ENCODE measurements around the gene LYSMD2.

The LYSMD2 gene

GRCh38 chr15:51718746-51719145 lies 18.7 kb downstream of the LYSMD2 start:
- no peak for DNase-seq

GRCh38 chr15:51718219-51718618 lies 19.2 kb downstream of the LYSMD2 start:
- DNase-seq = no peak

- DNase-seq = no peak
Observed at GRCh38 chr15:51714911-51715310, 22.5 kb downstream of the LYSMD2 start.

DNA sequence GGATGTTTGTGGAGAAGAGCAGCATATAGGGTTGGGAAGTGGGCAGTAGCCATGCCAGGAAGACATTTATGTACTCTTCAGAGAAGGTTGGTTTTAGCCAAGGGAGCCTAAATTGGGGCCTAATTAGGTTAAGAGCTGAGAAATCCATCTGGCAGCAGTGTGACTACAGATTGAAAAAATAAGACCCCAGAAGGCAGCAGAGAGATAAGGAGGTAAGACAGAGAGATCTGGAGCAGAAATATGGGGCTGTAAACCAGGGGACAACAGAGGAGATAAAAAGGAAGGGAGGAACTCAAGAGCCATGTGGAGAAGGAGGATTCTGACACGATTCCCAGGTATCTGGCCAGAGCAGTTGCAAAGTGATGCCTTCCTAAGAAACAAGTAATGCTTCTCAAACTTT lies 23.3 kb downstream of the LYSMD2 start:
- no peak for DNase-seq

GRCh38 chr15:51709031-51709430 lies 28.4 kb downstream of the LYSMD2 start:
- DNase-seq = no peak

- no peak for DNase-seq
Observed at GRCh38 chr15:51708013-51708412, 29.4 kb downstream of the LYSMD2 start.

- no peak for DNase-seq
Observed at GRCh38 chr15:51706926-51707608, 30.4 kb downstream of the LYSMD2 start.

- DNase-seq = peak; percentile 3
Observed at GRCh38 chr15:51706291-51706690, 31.2 kb downstream of the LYSMD2 start.

DNA sequence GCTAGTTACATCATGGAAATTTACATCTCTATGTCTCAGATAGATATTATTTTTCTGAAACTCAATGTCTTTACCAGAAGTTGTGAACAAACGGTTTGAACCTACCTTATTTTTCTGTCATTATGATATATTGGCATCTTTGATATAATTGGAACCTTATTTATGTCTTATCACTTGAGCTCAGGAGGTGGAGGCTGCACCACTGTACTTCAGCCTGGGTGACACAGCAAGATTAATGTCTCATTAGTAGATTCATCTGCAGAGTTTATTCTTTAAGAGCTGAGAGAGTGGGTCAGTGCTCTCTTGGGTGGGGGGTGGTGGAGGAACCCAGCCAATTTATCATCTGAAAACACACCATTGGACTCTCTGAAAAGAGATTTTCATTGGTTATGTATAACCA lies 34.7 kb downstream of the LYSMD2 start:
- DNase-seq = no peak

DNA sequence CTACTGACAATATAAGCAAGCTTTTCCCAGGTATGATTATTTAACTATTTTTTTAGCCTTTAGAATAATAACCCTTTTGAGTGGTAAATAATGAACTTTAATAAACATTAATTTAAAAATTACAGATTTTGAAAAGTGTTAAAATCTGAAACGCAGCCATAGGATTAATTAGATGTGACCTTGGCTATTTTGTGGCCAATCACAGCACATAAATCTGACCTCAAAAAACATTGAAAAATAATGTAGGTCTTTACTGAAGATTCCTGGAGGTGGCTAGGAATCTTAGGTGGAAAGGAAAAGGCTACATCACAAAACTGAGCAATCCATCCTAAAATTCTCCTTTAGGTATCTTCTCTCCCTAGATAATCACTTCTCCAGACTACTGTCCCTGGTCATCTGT lies 38.1 kb downstream of the LYSMD2 start:
- DNase-seq = no peak

- DNase-seq = no peak
Observed at GRCh38 chr15:51697163-51697562, 40.3 kb downstream of the LYSMD2 start.

GRCh38 chr15:51696566-51696965 lies 40.9 kb downstream of the LYSMD2 start:
- DNase-seq = no peak

GRCh38 chr15:51692154-51692553 lies 45.3 kb downstream of the LYSMD2 start:
- DNase-seq = no peak

- DNase-seq = no peak
Observed at GRCh38 chr15:51688863-51689262, 48.6 kb downstream of the LYSMD2 start.

GRCh38 chr15:51687565-51687964 lies 49.9 kb downstream of the LYSMD2 start:
- DNase-seq = no peak

DNA sequence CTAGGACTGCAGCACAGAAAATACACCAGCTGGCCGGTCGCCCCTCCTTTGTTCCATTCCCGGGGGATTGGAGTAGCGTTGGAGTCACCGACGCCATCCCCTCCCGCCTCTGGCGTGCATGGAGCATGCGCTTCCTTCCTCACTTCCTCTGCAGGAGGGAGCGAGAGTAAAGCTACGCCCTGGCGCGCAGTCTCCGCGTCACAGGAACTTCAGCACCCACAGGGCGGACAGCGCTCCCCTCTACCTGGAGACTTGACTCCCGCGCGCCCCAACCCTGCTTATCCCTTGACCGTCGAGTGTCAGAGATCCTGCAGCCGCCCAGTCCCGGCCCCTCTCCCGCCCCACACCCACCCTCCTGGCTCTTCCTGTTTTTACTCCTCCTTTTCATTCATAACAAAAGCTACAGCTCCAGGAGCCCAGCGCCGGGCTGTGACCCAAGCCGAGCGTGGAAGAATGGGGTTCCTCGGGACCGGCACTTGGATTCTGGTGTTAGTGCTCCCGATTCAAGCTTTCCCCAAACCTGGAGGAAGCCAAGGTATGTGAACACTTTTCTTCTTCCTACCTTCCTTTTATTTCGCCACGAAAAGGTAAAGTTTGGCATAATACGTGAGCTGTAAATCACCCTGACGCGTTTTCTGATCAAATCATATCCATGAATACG lies 56.0 kb downstream of the LYSMD2 start, which contains the start of gene SCG3:
Gene SCG3 (plus strand): TSS at position 201 of the 661 bp plus-strand sequence. CDS start 253 bp downstream, at position 454.
- DNase-seq = peak; percentile 70

- DNase-seq = no peak
Observed at GRCh38 chr15:51680321-51680720, 57.1 kb downstream of the LYSMD2 start.

DNA sequence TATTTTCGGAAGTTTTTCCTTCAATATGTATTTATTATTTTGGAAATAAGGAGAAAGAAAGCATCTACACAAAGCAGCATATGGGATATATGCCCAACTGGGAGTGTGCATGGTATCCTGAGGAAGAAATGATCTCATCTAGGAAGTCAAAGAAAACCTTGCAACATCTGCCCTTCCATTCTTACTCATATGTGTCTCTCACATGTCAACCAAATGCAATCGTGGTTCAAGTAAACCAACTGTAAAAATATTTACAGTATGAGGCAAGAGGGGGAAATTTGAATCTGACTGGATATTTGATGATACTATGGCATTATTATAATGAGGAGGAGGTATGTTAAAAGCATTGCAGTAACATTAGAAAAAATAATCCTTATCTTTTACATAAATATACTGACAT lies 59.4 kb downstream of the LYSMD2 start:
- DNase-seq = no peak

DNA sequence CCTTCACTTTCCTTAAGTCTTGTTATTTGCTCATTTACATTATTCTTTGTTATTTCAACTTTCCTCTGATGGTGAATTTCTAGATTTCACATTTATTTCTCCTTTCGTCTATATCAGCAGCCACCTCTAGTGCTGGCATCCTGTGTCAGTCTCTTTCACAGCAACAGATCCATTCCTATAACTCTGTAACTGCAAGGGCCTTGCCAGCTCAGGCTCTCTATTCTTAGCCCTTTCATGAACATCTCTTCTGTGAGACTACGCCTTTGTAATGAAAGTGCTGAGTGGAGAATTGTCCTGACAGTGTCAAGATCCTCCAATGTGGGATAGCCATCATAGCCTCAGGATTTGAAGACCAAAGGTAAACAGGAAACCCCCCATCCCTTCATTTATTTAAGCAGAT lies 60.0 kb downstream of the LYSMD2 start:
- no peak for DNase-seq

DNA sequence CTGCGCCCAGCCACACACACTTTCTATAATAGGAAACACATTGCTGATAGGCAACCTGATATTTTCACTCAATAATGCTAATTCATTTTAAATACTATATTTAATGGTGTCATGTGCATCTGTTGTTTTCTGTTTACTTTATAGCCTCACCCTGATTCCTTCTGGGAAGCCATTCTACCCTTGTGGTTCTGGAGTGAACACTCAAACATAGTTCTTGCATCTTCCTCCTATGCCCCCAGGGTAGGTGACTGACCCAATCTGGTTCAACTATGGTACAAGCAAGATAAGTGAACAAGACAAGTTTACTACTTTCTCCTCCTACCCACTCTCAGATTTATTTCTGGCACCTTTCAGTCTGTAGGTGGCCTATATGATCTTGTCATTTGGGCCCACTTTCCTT lies 60.4 kb downstream of the LYSMD2 start:
- DNase-seq = no peak

DNA sequence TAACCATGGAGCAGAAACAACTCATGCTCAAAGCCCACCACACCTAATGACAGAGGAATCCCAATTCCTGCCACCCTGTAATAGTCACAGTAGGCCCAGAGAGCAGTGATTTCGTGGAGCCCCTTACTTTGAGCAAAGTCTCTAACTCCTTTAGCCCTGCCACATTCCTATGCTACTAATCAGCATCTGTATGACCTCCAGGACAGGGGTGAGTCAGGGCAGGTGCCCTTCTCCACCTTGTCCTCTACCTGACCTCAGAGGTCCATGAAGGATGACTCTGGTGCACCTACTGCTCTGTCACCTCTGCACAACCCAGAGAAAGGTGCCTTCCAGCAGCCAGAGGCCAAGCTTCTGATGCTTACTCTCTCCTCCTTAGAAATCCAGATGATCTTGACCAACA lies 62.2 kb downstream of the LYSMD2 start:
- no peak for DNase-seq
